ENCODE data around the gene LOXL3.

- TF ChIP-seq EP300 (IDR thresholded peaks at IDR 0.05) = no peak
- TF ChIP-seq, protein P1, sequence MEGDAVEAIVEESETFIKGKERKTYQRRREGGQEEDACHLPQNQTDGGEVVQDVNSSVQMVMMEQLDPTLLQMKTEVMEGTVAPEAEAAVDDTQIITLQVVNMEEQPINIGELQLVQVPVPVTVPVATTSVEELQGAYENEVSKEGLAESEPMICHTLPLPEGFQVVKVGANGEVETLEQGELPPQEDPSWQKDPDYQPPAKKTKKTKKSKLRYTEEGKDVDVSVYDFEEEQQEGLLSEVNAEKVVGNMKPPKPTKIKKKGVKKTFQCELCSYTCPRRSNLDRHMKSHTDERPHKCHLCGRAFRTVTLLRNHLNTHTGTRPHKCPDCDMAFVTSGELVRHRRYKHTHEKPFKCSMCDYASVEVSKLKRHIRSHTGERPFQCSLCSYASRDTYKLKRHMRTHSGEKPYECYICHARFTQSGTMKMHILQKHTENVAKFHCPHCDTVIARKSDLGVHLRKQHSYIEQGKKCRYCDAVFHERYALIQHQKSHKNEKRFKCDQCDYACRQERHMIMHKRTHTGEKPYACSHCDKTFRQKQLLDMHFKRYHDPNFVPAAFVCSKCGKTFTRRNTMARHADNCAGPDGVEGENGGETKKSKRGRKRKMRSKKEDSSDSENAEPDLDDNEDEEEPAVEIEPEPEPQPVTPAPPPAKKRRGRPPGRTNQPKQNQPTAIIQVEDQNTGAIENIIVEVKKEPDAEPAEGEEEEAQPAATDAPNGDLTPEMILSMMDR (IDR thresholded peaks at IDR 0.05) = no peak
- TF ChIP-seq POLR2AphosphoS5 (IDR thresholded peaks at IDR 0.05) = no peak
Observed at GRCh38 chr2:74577448-74577847, 23.7 kb upstream of the LOXL3 start.
